ENCODE measurements around the gene FBXO5.

DNA sequence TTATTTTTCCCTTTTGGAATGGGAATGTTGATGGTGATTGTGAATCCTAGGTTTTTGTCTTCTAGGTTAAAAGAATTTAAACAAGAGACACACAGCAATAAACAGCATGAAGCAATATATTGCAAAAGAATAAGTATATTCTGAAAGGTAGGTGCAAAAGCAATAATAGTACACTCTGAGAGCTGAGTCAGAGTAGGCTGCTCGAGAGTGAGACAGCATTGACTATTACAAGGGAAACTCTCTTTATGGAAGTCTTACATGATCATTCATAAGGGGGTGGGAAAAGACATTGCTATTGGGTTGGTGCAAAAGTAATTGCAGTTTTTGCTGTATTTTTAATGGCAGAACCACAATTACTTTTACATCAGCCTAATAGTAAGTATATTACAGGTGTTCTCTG is 25.0 kb downstream of the FBXO5 start:
- TF ChIP-seq POLR2AphosphoS5 (IDR thresholded peaks at IDR 0.05) (no peak), EP300 (IDR thresholded peaks at IDR 0.05) (no peak)
- TF ChIP-seq, protein P1, sequence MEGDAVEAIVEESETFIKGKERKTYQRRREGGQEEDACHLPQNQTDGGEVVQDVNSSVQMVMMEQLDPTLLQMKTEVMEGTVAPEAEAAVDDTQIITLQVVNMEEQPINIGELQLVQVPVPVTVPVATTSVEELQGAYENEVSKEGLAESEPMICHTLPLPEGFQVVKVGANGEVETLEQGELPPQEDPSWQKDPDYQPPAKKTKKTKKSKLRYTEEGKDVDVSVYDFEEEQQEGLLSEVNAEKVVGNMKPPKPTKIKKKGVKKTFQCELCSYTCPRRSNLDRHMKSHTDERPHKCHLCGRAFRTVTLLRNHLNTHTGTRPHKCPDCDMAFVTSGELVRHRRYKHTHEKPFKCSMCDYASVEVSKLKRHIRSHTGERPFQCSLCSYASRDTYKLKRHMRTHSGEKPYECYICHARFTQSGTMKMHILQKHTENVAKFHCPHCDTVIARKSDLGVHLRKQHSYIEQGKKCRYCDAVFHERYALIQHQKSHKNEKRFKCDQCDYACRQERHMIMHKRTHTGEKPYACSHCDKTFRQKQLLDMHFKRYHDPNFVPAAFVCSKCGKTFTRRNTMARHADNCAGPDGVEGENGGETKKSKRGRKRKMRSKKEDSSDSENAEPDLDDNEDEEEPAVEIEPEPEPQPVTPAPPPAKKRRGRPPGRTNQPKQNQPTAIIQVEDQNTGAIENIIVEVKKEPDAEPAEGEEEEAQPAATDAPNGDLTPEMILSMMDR (IDR thresholded peaks at IDR 0.05) = no peak
